Measurements from ENCODE around the gene TECRL.

Gene TECRL

DNA sequence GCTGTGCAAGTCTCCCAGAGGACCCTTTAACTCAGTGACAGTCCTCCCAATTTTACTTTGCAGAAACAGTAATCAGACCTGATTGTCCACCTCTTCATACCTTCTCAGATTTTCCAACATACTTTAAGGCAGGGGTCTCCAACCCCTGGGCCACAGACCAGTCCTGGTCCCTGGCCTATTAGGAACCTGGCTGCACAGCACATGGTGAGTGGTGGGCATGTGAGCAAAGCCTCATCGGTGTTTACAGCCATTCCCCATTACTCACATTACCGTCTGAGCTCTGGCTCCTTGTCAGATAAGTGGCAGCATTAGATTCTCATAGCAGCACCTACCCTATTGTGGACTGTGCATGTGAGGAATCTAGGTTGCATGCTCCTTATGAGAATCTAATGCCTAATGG lies 74.3 kb downstream of the TECRL start:
- TF ChIP-seq, protein P1, sequence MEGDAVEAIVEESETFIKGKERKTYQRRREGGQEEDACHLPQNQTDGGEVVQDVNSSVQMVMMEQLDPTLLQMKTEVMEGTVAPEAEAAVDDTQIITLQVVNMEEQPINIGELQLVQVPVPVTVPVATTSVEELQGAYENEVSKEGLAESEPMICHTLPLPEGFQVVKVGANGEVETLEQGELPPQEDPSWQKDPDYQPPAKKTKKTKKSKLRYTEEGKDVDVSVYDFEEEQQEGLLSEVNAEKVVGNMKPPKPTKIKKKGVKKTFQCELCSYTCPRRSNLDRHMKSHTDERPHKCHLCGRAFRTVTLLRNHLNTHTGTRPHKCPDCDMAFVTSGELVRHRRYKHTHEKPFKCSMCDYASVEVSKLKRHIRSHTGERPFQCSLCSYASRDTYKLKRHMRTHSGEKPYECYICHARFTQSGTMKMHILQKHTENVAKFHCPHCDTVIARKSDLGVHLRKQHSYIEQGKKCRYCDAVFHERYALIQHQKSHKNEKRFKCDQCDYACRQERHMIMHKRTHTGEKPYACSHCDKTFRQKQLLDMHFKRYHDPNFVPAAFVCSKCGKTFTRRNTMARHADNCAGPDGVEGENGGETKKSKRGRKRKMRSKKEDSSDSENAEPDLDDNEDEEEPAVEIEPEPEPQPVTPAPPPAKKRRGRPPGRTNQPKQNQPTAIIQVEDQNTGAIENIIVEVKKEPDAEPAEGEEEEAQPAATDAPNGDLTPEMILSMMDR (conservative IDR thresholded peaks at IDR 0.05; ENCODE audit: low read depth), result no peak
- no peak for DNase-seq (ENCODE audit: low spot score)

DNA sequence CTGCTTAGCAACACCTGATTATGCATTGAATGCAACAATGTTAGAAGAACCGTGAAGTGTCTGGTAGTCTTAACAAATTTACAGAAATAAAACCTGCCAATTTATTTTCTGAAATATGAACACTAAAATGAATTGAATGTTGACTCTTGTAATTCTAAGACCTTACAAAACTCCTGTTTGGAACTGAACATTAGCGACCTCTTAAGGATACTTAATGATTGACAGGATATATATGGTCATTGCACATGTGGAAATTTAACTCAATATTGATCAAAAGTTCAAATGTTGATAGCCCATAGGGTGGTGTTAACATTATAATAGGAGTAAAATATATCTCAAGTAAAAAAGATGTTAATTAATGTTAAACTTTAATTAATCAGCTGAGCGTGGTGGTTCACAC lies 79.1 kb downstream of the TECRL start:
- TF ChIP-seq, protein P1 (conservative IDR thresholded peaks at IDR 0.05; ENCODE audit: low read depth), result no peak
- no peak for DNase-seq (ENCODE audit: low spot score)
- POLR2A ChIA-PET (ENCODE audit: low non-redundant PET), result no interaction called here
- CTCF ChIA-PET, result no interaction called here
- no peak overlapping the region for H3K27ac ChIP-seq

More for the DNA sequence above, 74.3 kb downstream of the TECRL start:
- CTCF ChIA-PET, result no interaction called here
- POLR2A ChIA-PET (ENCODE audit: low non-redundant PET), result no interaction called here
- no peak overlapping the region for H3K27ac ChIP-seq

DNA sequence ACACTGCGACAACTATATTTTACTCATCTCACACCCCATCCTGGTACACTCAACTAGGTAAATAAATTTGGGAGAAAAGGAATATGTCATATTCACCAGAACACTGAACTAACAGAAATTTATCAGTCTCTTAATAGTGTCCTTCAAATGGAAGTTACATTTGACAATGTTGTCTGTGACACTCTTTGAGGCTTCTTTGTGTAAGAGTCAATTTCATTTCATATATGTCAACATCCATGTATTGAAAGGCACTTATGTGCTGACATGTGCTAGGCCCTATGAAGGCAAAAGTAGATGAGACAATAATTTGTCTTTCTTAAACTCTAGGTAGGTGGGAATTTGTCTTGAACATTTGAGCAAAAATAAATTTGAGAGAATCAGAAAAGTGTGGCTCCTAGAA lies 82.0 kb downstream of the TECRL start:
- CTCF ChIA-PET, result interaction anchor here (0.6 kb wide), 1 partner anchor 177 kb away, joined by 5 read pairs; no protein-coding TSS in a partner anchor

DNA sequence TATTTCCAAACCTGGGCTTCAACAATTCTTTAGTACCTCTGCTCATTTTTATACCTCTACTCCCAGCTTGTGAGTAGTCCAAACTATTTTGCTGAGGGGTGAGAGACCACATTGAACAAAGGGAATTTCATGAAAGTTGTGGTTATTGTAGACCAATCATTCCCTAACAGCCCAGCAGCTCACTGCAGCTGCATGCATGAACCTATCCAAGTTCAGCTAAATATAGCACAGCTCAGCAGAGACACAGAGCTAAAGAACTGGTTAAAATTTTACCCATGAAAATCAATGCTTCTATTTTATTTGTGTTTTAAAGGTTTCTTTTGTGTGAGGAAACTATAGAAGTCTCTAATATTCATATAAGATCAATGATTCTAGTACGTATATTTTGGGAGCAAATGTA lies 82.7 kb downstream of the TECRL start:
- no peak for DNase-seq (ENCODE audit: low spot score)
- H3K27ac ChIP-seq, result no peak overlapping the region
- TF ChIP-seq, protein P1 (conservative IDR thresholded peaks at IDR 0.05; ENCODE audit: low read depth), result no peak
- POLR2A ChIA-PET (ENCODE audit: low non-redundant PET), result no interaction called here
- CTCF ChIA-PET, result no interaction called here

More for the DNA sequence above, 82.0 kb downstream of the TECRL start:
- POLR2A ChIA-PET (ENCODE audit: low non-redundant PET), result no interaction called here
- H3K27ac ChIP-seq, result no peak overlapping the region
- no peak for DNase-seq (ENCODE audit: low spot score)
- TF ChIP-seq, protein P1 (conservative IDR thresholded peaks at IDR 0.05; ENCODE audit: low read depth), result no peak

DNA sequence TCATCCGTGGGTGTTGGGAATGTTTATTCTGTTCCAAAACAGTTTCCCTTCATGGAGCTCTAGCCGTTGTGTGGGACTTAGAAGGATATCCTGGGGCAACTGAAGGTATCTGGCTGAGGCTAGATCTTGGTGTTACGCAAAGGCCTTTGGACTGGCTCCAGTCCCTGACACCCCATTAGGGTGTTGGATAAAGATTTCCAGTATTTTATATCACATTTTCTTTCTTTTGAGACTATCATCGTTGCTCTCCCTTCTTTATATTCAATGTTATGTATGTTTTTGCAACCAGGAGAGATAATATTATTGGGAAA lies 103.0 kb downstream of the TECRL start:
- CTCF ChIA-PET, result no interaction called here
- DNase-seq (ENCODE audit: low spot score), result no peak
- TF ChIP-seq, protein P1 (conservative IDR thresholded peaks at IDR 0.05; ENCODE audit: low read depth), result no peak
- no peak overlapping the region for H3K27ac ChIP-seq
- POLR2A ChIA-PET (ENCODE audit: low non-redundant PET), result no interaction called here

DNA sequence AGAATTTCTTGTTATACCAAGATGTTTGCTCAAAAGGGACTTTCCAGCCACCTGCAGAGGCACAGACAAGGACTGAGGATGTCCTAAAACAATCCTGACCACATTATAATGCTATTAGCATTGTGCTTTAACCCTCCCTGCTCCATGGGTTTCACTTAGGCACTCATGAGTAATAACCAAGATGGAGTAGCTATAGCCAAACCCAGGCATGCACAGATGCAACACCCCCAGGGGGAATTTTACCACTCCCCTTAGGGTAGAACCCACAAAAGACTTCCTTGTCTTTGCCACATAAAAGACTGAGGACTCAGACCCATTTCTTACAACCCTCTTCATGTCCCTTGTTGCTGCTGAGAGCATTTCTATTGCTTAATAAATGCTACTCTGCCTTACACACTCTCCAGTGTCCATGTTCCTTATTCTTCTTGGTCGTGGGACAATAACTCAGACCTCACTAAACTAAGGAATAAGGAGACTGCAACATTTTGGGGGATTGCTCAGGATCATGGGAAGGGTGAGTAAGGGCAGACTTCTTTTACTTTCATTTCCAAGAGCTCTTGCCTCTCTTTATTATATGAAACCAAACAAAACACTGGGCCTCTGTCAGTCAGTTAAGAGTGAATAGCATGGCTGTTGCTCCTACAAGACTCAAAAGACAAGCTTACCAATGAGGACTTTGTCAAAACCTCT lies 103.5 kb downstream of the TECRL start:
- POLR2A ChIA-PET (ENCODE audit: low non-redundant PET), result no interaction called here
- TF ChIP-seq, protein P1 (conservative IDR thresholded peaks at IDR 0.05; ENCODE audit: low read depth), result no peak
- CTCF ChIA-PET, result no interaction called here
- DNase-seq (ENCODE audit: low spot score), result no peak
- H3K27ac ChIP-seq, result no peak overlapping the region
